Central memory CD8-positive, alpha-beta T cell (primary cell): ENCODE results near the gene PRKCB.
"Not testable (repeated sequence)": the region's sequence is repeated elsewhere in the genome, so short reads cannot be mapped to it uniquely, and the experiment has no call there.

ENCODE experiments used
- ATAC-seq: fragments of 150-1000 bp; cut with Tn5 transposase; replicated peaks from 2 replicates; pipeline ENCODE4 v1.10.0; 2022; ENCODE audit warnings: mild to moderate bottlenecking, moderate FRiP score, moderate number of reproducible peaks; ENCODE audit not compliant: poor library complexity, severe bottlenecking; ENCODE audit errors: extremely low read depth
- DNase-seq, 2 donors: peaks; one replicate each; pipeline ENCODE4 v3.0.0; 2021; ENCODE audit warnings: low spot score in 2 of 2
- H3K27ac Mint-ChIP-seq: one replicate; pipeline ENCODE4 v1.8.0; 2022; ENCODE audit warnings: low read depth, mild to moderate bottlenecking, moderate library complexity, mixed read lengths
- H3K27me3 Mint-ChIP-seq: one replicate; pipeline ENCODE4 v1.8.0; 2022; ENCODE audit warnings: mixed read lengths
- H3K36me3 Mint-ChIP-seq: one replicate; pipeline ENCODE4 v1.8.0; 2022; ENCODE audit warnings: mild to moderate bottlenecking, moderate library complexity, mixed read lengths; ENCODE audit not compliant: insufficient read depth
- H3K4me1 Mint-ChIP-seq: one replicate; pipeline ENCODE4 v1.8.0; 2022; ENCODE audit warnings: mixed read lengths
- H3K4me3 Mint-ChIP-seq: one replicate; pipeline ENCODE4 v1.8.0; 2022; ENCODE audit warnings: mild to moderate bottlenecking, moderate library complexity, mixed read lengths
- H3K9me3 Mint-ChIP-seq: one replicate; pipeline ENCODE4 v1.8.0; 2022; ENCODE audit warnings: mixed read lengths

The PRKCB gene

GRCh38 chr16:24141917-24142316 lies 306.1 kb downstream of the PRKCB start:
- Mint-ChIP-seq H3K36me3 (peaks cover 26% of the 10 kb centered on the region), H3K9me3 (no peaks in the 10 kb centered on the region), H3K27ac (no peak overlapping the region)

GRCh38 chr16:24145927-24146326 lies 310.1 kb downstream of the PRKCB start:
- ATAC-seq (no peak), DNase-seq (no peak)
- Mint-ChIP-seq H3K4me3 (no peak overlapping the region), H3K4me1 (peaks cover 53% of the 10 kb centered on the region), H3K9me3 (no peaks in the 10 kb centered on the region), H3K36me3 (peaks cover 22% of the 10 kb centered on the region), H3K27ac (no peak overlapping the region), H3K27me3 (no peaks in the 10 kb centered on the region)

More at GRCh38 chr16:24141917-24142316, 306.1 kb downstream of the PRKCB start:
- H3K27me3 Mint-ChIP-seq: no peaks in the 10 kb centered on the region
- no peak for ATAC-seq
- H3K4me1 Mint-ChIP-seq: peaks cover 50% of the 10 kb centered on the region
- no peak overlapping the region for H3K4me3 Mint-ChIP-seq
- DNase-seq: no peak

- no peak overlapping the region for H3K27ac Mint-ChIP-seq
- H3K4me3 Mint-ChIP-seq: no peak overlapping the region
- ATAC-seq: no peak
- DNase-seq: no peak
- H3K36me3 Mint-ChIP-seq: peaks cover 22% of the 10 kb centered on the region
- no peaks in the 10 kb centered on the region for H3K27me3 Mint-ChIP-seq
- no peaks in the 10 kb centered on the region for H3K9me3 Mint-ChIP-seq
- peaks cover 57% of the 10 kb centered on the region for H3K4me1 Mint-ChIP-seq
These were observed 310.7 kb downstream of the PRKCB start for GRCh38 chr16:24146518-24146917.

GRCh38 chr16:24149102-24149501 lies 313.3 kb downstream of the PRKCB start:
- Mint-ChIP-seq H3K27ac (no peak overlapping the region), H3K4me1 (peaks cover 57% of the 10 kb centered on the region), H3K9me3 (no peaks in the 10 kb centered on the region), H3K4me3 (no peak overlapping the region), H3K27me3 (no peaks in the 10 kb centered on the region), H3K36me3 (peaks cover 18% of the 10 kb centered on the region)
- DNase-seq: no peak
- ATAC-seq: peak; percentile 24

- Mint-ChIP-seq H3K4me3 (no peak overlapping the region), H3K4me1 (peaks cover 59% of the 10 kb centered on the region), H3K27ac (no peak overlapping the region)
These were observed 314.5 kb downstream of the PRKCB start for GRCh38 chr16:24150282-24150681.

GRCh38 chr16:24151482-24151939 lies 315.7 kb downstream of the PRKCB start:
- Mint-ChIP-seq H3K4me1 (peaks cover 50% of the 10 kb centered on the region), H3K36me3 (peaks cover 24% of the 10 kb centered on the region), H3K4me3 (peak overlapping the region; percentile 7), H3K9me3 (no peaks in the 10 kb centered on the region), H3K27me3 (no peaks in the 10 kb centered on the region), H3K27ac (peak overlapping the region; percentile 22)
- no peak for DNase-seq
- ATAC-seq: peak; percentile 28

More at GRCh38 chr16:24150282-24150681, 314.5 kb downstream of the PRKCB start:
- no peaks in the 10 kb centered on the region for H3K27me3 Mint-ChIP-seq
- peaks cover 16% of the 10 kb centered on the region for H3K36me3 Mint-ChIP-seq
- no peaks in the 10 kb centered on the region for H3K9me3 Mint-ChIP-seq
- no peak for DNase-seq
- ATAC-seq: no peak

- Mint-ChIP-seq H3K27ac (peak overlapping the region; percentile 49), H3K4me1 (peaks cover 51% of the 10 kb centered on the region), H3K36me3 (peaks cover 24% of the 10 kb centered on the region)
- not testable (repeated sequence) for H3K9me3 Mint-ChIP-seq, DNase-seq, H3K27me3 Mint-ChIP-seq, H3K4me3 Mint-ChIP-seq, ATAC-seq
These were observed 316.3 kb downstream of the PRKCB start for GRCh38 chr16:24152048-24152447.

GRCh38 chr16:24152826-24153225 lies 317.0 kb downstream of the PRKCB start:
- ATAC-seq: no peak

GRCh38 chr16:24156777-24157176 lies 321.0 kb downstream of the PRKCB start:
- ATAC-seq: no peak
- peak overlapping the region; percentile 63 for H3K27ac Mint-ChIP-seq
- peaks cover 33% of the 10 kb centered on the region for H3K4me1 Mint-ChIP-seq
- H3K27me3 Mint-ChIP-seq: no peaks in the 10 kb centered on the region
- no peaks in the 10 kb centered on the region for H3K9me3 Mint-ChIP-seq
- no peak overlapping the region for H3K4me3 Mint-ChIP-seq
- H3K36me3 Mint-ChIP-seq: peaks cover 29% of the 10 kb centered on the region
- no peak for DNase-seq

More at GRCh38 chr16:24152826-24153225, 317.0 kb downstream of the PRKCB start:
- Mint-ChIP-seq H3K9me3 (no peaks in the 10 kb centered on the region), H3K27me3 (no peaks in the 10 kb centered on the region), H3K4me1 (peaks cover 58% of the 10 kb centered on the region), H3K36me3 (peaks cover 26% of the 10 kb centered on the region), H3K27ac (peak overlapping the region; percentile 49), H3K4me3 (no peak overlapping the region)
- DNase-seq: no peak

- Mint-ChIP-seq H3K27me3 (no peaks in the 10 kb centered on the region), H3K27ac (no peak overlapping the region), H3K4me3 (no peak overlapping the region), H3K9me3 (no peaks in the 10 kb centered on the region), H3K36me3 (peaks cover 25% of the 10 kb centered on the region), H3K4me1 (peaks cover 6% of the 10 kb centered on the region)
- DNase-seq: no peak
- no peak for ATAC-seq
These were observed 328.2 kb downstream of the PRKCB start for GRCh38 chr16:24163935-24164334.

- H3K27ac Mint-ChIP-seq: no peak overlapping the region
- no peak for DNase-seq
- ATAC-seq: no peak
- no peaks in the 10 kb centered on the region for H3K27me3 Mint-ChIP-seq
- H3K9me3 Mint-ChIP-seq: no peaks in the 10 kb centered on the region
- H3K4me3 Mint-ChIP-seq: no peak overlapping the region
- H3K36me3 Mint-ChIP-seq: peaks cover 28% of the 10 kb centered on the region
- H3K4me1 Mint-ChIP-seq: peaks cover 9% of the 10 kb centered on the region
These were observed 328.6 kb downstream of the PRKCB start for GRCh38 chr16:24164416-24164815.

- Mint-ChIP-seq H3K36me3 (peaks cover 26% of the 10 kb centered on the region), H3K27me3 (no peaks in the 10 kb centered on the region), H3K9me3 (no peaks in the 10 kb centered on the region), H3K4me3 (no peak overlapping the region), H3K27ac (no peak overlapping the region), H3K4me1 (peaks cover 11% of the 10 kb centered on the region)
- no peak for DNase-seq
- no peak for ATAC-seq
These were observed 329.5 kb downstream of the PRKCB start for GRCh38 chr16:24165273-24165672.

- H3K27me3 Mint-ChIP-seq: no peaks in the 10 kb centered on the region
- H3K4me1 Mint-ChIP-seq: peaks cover 11% of the 10 kb centered on the region
- no peak for DNase-seq
- no peaks in the 10 kb centered on the region for H3K9me3 Mint-ChIP-seq
- no peak overlapping the region for H3K27ac Mint-ChIP-seq
- H3K4me3 Mint-ChIP-seq: no peak overlapping the region
- no peak for ATAC-seq
- peaks cover 26% of the 10 kb centered on the region for H3K36me3 Mint-ChIP-seq
These were observed 331.1 kb downstream of the PRKCB start for GRCh38 chr16:24166661-24167528.
